NT2/D1 (cell line): ENCODE data around the gene MTO1.

Experiments
- DNase-seq: peaks from one replicate; pipeline ENCODE4 v3.0.0-alpha.2; 2011; ENCODE audit warnings: low read depth, low spot score
- H3K27me3 ChIP-seq: 2 replicates; pipeline ENCODE4 v1.6.0; 2011; ENCODE audit warnings: mild to moderate bottlenecking; ENCODE audit not compliant: insufficient read length, insufficient read depth
- H3K36me3 ChIP-seq: 2 replicates; pipeline ENCODE4 v1.6.1; 2011; ENCODE audit warnings: mild to moderate bottlenecking, low read length, mixed read lengths; ENCODE audit not compliant: insufficient read depth, insufficient read length
- H3K4me1 ChIP-seq: 2 replicates; pipeline ENCODE4 v1.5.1; 2011; ENCODE audit not compliant: insufficient read depth, insufficient read length
- H3K4me3 ChIP-seq: 2 replicates; pipeline ENCODE4 v1.5.1; 2011; ENCODE audit warnings: low read depth; ENCODE audit not compliant: insufficient read length
- H3K9ac ChIP-seq: 2 replicates; pipeline ENCODE4 v1.6.0; 2011; ENCODE audit warnings: low read depth; ENCODE audit not compliant: insufficient read length
- H3K9me3 ChIP-seq: 2 replicates; pipeline ENCODE4 v1.5.1; 2011; ENCODE audit warnings: mild to moderate bottlenecking, low read length; ENCODE audit not compliant: insufficient read depth
- SUZ12 ChIP-seq: IDR thresholded peaks from 2 replicates; pipeline ENCODE4 v1.6.1; 2011; ENCODE audit not compliant: insufficient read length, insufficient read depth; ENCODE audit errors: extremely low read depth
- YY1 ChIP-seq: IDR thresholded peaks from 2 replicates; pipeline ENCODE4 v1.6.1; 2011; ENCODE audit not compliant: insufficient read length, insufficient read depth
- ZNF274 ChIP-seq: IDR thresholded peaks from 2 replicates; pipeline ENCODE4 v1.6.1; 2011; ENCODE audit warnings: mild to moderate bottlenecking, low read depth, low read length

Gene MTO1

DNA sequence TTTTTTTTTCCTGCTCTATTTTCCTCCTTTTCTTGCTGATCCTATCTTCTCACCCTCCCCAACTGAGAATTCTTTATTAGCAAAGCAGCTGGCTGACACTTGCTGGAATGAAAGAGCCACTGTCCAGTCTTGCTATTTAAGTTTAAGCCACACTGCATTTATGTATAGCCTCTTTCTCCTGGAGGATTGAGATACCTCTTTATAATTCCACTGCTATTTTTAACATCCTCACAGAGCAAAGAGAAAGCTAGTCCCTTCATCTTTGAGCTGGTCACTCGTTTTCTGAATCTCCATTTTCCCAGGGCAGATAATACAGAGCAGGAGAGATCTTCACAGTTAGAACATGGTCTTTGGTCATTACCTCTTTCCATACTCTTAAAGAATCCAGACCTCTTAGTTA lies 95.3 kb downstream of the MTO1 start:
- Histone ChIP-seq H3K27me3 (no peaks in the 10 kb centered on the region), H3K4me1 (no peaks in the 10 kb centered on the region), H3K9ac (no peak overlapping the region), H3K4me3 (no peak overlapping the region), H3K9me3 (no peaks in the 10 kb centered on the region), H3K36me3 (no peaks in the 10 kb centered on the region)
- no peak for DNase-seq
- TF ChIP-seq ZNF274 (no peak), YY1 (no peak), SUZ12 (no peak)
